Neuronal stem cell (in vitro differentiated cells): Measurements from ENCODE around the gene TMEM204.

Experiments used
- DNase-seq: peaks from one replicate; pipeline ENCODE4 v3.0.0-alpha.2; 2013; ENCODE audit warnings: low spot score
- H2AFZ ChIP-seq: one replicate; pipeline ENCODE4 v1.6.1; 2013; ENCODE audit warnings: mild to moderate bottlenecking, low read length, inconsistent platforms
- H2AK5ac ChIP-seq: 2 replicates; pipeline ENCODE4 v1.6.1; 2013; ENCODE audit warnings: low read depth, mild to moderate bottlenecking, inconsistent platforms, low read length, moderate library complexity, mixed read lengths
- H2BK120ac ChIP-seq: 2 replicates; pipeline ENCODE4 v1.6.1; 2013; ENCODE audit warnings: low read depth, mild to moderate bottlenecking, inconsistent platforms, low read length, moderate library complexity, mixed read lengths
- H2BK12ac ChIP-seq: one replicate; pipeline ENCODE4 v1.6.1; 2013; ENCODE audit warnings: low read length, inconsistent platforms
- H2BK15ac ChIP-seq: 2 replicates; pipeline ENCODE4 v1.6.1; 2013; ENCODE audit warnings: mild to moderate bottlenecking, low read length, inconsistent platforms, mixed read lengths
- H2BK5ac ChIP-seq: one replicate; pipeline ENCODE4 v1.6.1; 2013; ENCODE audit warnings: inconsistent platforms, mild to moderate bottlenecking, low read length, moderate library complexity
- H3K14ac ChIP-seq: one replicate; pipeline ENCODE4 v1.6.1; 2013; ENCODE audit warnings: low read length, inconsistent platforms
- H3K18ac ChIP-seq: 2 replicates; pipeline ENCODE4 v1.6.1; 2013; ENCODE audit warnings: low read length, inconsistent platforms
- H3K23ac ChIP-seq: 2 replicates; pipeline ENCODE4 v1.6.1; 2013; ENCODE audit warnings: low read depth, mild to moderate bottlenecking, mixed read lengths, low read length, inconsistent platforms; ENCODE audit not compliant: poor library complexity
- H3K27ac ChIP-seq: replicated peaks from 3 replicates; pipeline ENCODE4 v1.5.1; 2013; ENCODE audit warnings: low read length, inconsistent platforms
- H3K27me3 ChIP-seq, 3 experiments: 2 replicates each; pipeline ENCODE4 v1.6.1; 2013; ENCODE audit warnings: low read length in 3 of 3, mild to moderate bottlenecking in 2 of 3, inconsistent platforms in 1 of 3, low read depth in 1 of 3, mixed read lengths in 1 of 3, moderate library complexity in 1 of 3; ENCODE audit not compliant: control insufficient read depth in 3 of 3, insufficient read depth in 3 of 3
- H3K36me3 ChIP-seq, 2 donors: replicated peaks in 1 of 2; 2 replicates each; pipeline ENCODE4 v1.6.1; 2013; ENCODE audit warnings: low read length in 2 of 2; ENCODE audit not compliant: control insufficient read depth in 2 of 2, insufficient read depth in 2 of 2
- H3K4ac ChIP-seq: 2 replicates; pipeline ENCODE4 v1.6.1; 2013; ENCODE audit warnings: inconsistent platforms, mild to moderate bottlenecking, low read length, moderate library complexity
- H3K4me1 ChIP-seq, 2 donors: 1 replicate in 1 of 2; 2 replicates in 1 of 2; pipeline ENCODE4 v1.6.1; 2013; ENCODE audit warnings: low read length in 2 of 2, low read depth in 1 of 2; ENCODE audit not compliant: control insufficient read depth in 2 of 2, insufficient read depth in 1 of 2
- H3K4me2 ChIP-seq: one replicate; pipeline ENCODE4 v1.6.1; 2013; ENCODE audit warnings: mild to moderate bottlenecking, low read length, inconsistent platforms; ENCODE audit not compliant: insufficient read depth, poor library complexity, severe bottlenecking
- H3K4me3 ChIP-seq, 2 donors: 2 replicates each; pipeline ENCODE4 v1.5.1; 2013; ENCODE audit warnings: low read length in 2 of 2, mild to moderate bottlenecking in 2 of 2, inconsistent platforms in 1 of 2, moderate library complexity in 1 of 2
- H3K79me1 ChIP-seq: one replicate; pipeline ENCODE4 v1.6.1; 2013; ENCODE audit warnings: low read depth, mild to moderate bottlenecking, inconsistent platforms, low read length, moderate library complexity
- H3K9ac ChIP-seq: one replicate; pipeline ENCODE4 v1.6.1; 2013; ENCODE audit warnings: mild to moderate bottlenecking, low read depth, low read length, inconsistent platforms; ENCODE audit not compliant: poor library complexity
- H3K9me3 ChIP-seq, 2 donors: replicated peaks in 1 of 2; 2 replicates each; pipeline versions ENCODE3 to v1.6.1; 2013; ENCODE audit warnings: low read length in 2 of 2, mild to moderate bottlenecking in 2 of 2, inconsistent platforms in 1 of 2, low read depth in 1 of 2, mixed read lengths in 1 of 2, moderate library complexity in 1 of 2; ENCODE audit not compliant: control insufficient read depth in 2 of 2, insufficient read depth in 1 of 2
- H4K8ac ChIP-seq: one replicate; pipeline ENCODE4 v1.6.1; 2013; ENCODE audit warnings: low read depth, mild to moderate bottlenecking, inconsistent platforms, low read length, moderate library complexity
- H4K91ac ChIP-seq: one replicate; pipeline ENCODE4 v1.6.1; 2013; ENCODE audit warnings: low read length, low read depth, mild to moderate bottlenecking, inconsistent platforms; ENCODE audit not compliant: poor library complexity
- WGBS, 2 donors: extraction: QIAGEN DNeasy Blood & Tissue Kit; methylation state at CpG; one replicate each; pipeline ENCODE4 v1.1.7; 2013; ENCODE audit warnings: missing lambda C conversion rate in 2 of 2, mixed read lengths in 1 of 2; ENCODE audit not compliant: insufficient read length in 2 of 2, insufficient replicate concordance in 1 of 2; ENCODE audit errors: extremely low coverage in 2 of 2; 5-methylcytosine and 5-hydroxymethylcytosine counted together

Gene TMEM204

DNA sequence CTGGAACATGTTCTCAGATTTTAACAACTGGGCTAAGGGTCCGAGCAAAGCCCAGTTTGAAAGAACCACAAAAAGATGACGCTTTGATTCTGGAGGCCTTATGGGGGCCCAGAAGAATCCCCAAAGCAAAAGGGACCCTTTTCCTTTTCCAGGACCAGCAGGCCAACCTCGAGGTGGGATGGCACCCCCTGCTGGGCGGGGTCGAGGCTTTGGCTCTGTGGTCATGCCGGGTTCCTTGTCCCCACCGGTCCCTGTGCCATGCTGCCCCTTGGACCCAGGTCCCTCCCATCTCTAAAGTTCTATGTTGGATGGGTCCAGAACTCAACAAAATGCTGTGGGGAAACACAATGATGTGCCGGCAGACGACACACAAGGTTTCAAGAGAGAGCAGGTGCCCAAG, 30.9 kb downstream of the TMEM204 start:
- Histone ChIP-seq H3K79me1 (peaks cover 3% of the 10 kb centered on the region), H2BK120ac (no peak overlapping the region), H3K4me1 (no peaks in the 10 kb centered on the region), H3K23ac (peak overlapping the region; percentile 77), H3K9me3 (no peaks in the 10 kb centered on the region), H3K4me3 (no peak overlapping the region), H4K8ac (no peak overlapping the region), H3K27me3 (no peaks in the 10 kb centered on the region), H2BK5ac (no peak overlapping the region), H2AK5ac (no peak overlapping the region), H2BK15ac (no peak overlapping the region), H2BK12ac (no peak overlapping the region), H3K4me2 (no peak overlapping the region), H3K9ac (no peak overlapping the region), H3K36me3 (peaks cover 39 to 67% of the 10 kb centered on the region in 2 donors), H3K4ac (no peak overlapping the region), H3K18ac (no peak overlapping the region), H2AFZ (no peak overlapping the region), H3K14ac (peak overlapping the region; percentile 12), H3K27ac (no peak overlapping the region), H4K91ac (no peak overlapping the region)
- WGBS, 2 donors, result no CpG with 5 or more reads among the region's 9 CpGs
- no peak for DNase-seq

DNA sequence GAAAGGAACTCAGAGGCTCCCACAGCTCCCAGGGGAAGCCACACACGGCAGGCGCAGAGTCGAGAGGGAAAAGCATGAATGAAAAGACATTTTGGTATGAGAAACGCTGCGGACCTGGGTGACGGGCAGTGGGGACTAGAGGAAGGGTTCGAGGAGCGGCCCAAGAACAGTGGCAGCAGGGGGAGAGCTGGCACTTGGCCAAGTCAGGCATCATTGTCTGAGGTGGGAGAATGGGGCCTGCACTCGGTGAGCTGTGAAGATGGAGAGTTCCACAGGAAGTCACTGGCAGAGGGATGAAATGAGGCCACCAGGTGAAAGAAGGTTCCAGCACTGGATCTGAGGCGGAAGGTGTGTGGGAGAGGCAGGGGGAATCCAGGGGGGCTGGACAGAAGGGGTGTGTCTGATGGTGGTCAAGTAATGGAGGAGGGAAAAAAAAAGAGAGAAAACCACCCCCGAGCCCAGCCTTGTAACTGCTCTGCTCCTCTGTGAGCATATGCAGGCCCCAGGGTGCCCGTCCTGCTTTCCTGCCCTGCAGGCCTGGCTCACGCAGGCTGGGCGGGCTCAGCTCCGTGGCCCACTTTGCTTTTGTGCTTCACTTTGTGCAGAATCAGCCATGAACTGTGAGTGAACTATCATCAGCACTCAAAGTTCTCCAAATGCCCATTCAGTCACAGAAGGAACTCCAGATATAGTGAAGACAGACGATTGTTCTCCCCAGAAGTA, 31.8 kb downstream of the TMEM204 start:
- peaks cover 37 to 64% of the 10 kb centered on the region in 2 donors for H3K36me3 ChIP-seq
- H3K23ac ChIP-seq, result no peak overlapping the region
- DNase-seq, result no peak
- H3K27me3 ChIP-seq, result no peaks in the 10 kb centered on the region
- WGBS, 2 donors, result no CpG with 5 or more reads among the region's 16 CpGs
- H4K91ac ChIP-seq, result no peak overlapping the region
- no peak overlapping the region for H3K18ac ChIP-seq
- no peak overlapping the region for H3K14ac ChIP-seq
- no peak overlapping the region for H2BK15ac ChIP-seq
- H3K4me1 ChIP-seq, result no peaks in the 10 kb centered on the region
- no peak overlapping the region for H2AK5ac ChIP-seq
- no peak overlapping the region for H3K4me2 ChIP-seq
- H4K8ac ChIP-seq, result no peak overlapping the region
- no peak overlapping the region for H3K27ac ChIP-seq
- no peak overlapping the region for H2AFZ ChIP-seq
- H2BK5ac ChIP-seq, result no peak overlapping the region
- H3K4me3 ChIP-seq, result no peak overlapping the region
- H3K4ac ChIP-seq, result no peak overlapping the region
- H3K9me3 ChIP-seq, result no peaks in the 10 kb centered on the region
- H2BK12ac ChIP-seq, result no peak overlapping the region
- no peak overlapping the region for H2BK120ac ChIP-seq
- peaks cover 3% of the 10 kb centered on the region for H3K79me1 ChIP-seq
- no peak overlapping the region for H3K9ac ChIP-seq

DNA sequence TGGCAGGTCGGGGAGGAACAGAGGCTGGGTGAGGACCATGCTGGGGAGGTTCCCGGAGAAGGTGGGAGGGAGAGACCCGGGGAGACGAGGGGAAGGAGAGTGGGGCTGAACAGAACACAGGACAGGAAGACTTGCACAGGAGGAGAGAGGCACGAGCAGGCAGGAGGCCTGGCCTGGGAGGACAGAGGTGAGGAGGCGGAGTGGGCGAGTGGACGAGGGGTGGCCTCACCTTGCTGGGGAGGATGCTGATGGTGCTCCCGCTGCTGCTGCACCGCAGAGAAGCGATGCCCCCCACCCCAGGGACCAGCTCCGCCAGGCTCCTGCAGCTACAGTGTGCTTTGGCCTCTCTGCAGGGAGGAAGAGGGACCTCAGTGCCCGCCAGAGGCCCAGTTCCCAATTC, 34.5 kb downstream of the TMEM204 start:
- Histone ChIP-seq H2BK5ac (no peak overlapping the region), H3K9me3 (no peaks in the 10 kb centered on the region), H3K14ac (no peak overlapping the region), H2AFZ (no peak overlapping the region), H2BK12ac (no peak overlapping the region), H3K23ac (no peak overlapping the region), H3K36me3 (peaks cover 30 to 65% of the 10 kb centered on the region in 2 donors), H3K4me2 (no peak overlapping the region), H4K91ac (no peak overlapping the region), H2BK120ac (no peak overlapping the region), H3K27ac (no peak overlapping the region), H3K18ac (no peak overlapping the region), H3K27me3 (no peaks in the 10 kb centered on the region), H3K4me3 (no peak overlapping the region), H2BK15ac (no peak overlapping the region), H3K4ac (no peak overlapping the region), H3K79me1 (peaks cover 3% of the 10 kb centered on the region), H3K9ac (peak overlapping the region; percentile 27), H4K8ac (no peak overlapping the region), H3K4me1 (no peaks in the 10 kb centered on the region), H2AK5ac (no peak overlapping the region)
- WGBS, 2 donors, result no CpG with 5 or more reads among the region's 13 CpGs
- no peak for DNase-seq

DNA sequence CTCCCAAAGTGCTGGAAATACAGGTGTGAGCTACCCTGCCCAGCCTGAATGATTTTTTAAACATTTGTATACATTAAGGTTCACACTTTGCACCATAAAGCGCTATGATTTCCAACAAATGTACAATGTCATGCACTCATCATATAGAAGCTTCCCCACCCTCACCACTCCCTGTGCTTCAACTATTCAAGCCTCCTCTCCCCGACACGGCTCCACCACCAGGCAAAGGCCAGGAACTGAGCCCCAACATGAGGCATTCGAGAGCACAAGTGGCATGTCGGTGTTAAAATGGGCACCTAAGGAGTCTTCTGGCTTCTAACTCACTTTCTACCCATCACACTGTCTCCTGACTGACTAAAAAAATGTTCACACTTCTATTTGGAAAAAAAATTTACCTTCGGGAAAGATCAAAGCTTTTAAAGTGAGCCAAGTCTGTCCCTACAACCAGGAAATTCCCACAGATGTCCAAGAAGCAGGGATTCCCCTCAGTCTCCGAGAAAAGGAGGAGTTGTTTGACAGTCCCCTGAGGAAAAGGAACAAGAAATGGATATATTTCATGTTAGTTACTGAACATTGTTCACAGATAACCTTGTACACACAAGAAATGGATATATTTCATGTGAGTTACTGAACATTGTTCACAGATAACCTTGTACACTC, 37.7 kb downstream of the TMEM204 start:
- Histone ChIP-seq H3K79me1 (no peaks in the 10 kb centered on the region), H2BK12ac (no peak overlapping the region), H3K4me2 (no peak overlapping the region), H2AK5ac (no peak overlapping the region), H4K91ac (no peak overlapping the region), H3K4me3 (no peak overlapping the region), H3K4ac (no peak overlapping the region), H3K27me3 (no peaks in the 10 kb centered on the region), H2BK15ac (no peak overlapping the region), H2BK5ac (no peak overlapping the region), H4K8ac (no peak overlapping the region), H3K27ac (no peak overlapping the region), H3K23ac (no peak overlapping the region), H2BK120ac (no peak overlapping the region), H3K4me1 (no peaks in the 10 kb centered on the region), H3K36me3 (peaks cover 23 to 59% of the 10 kb centered on the region in 2 donors), H3K14ac (no peak overlapping the region), H3K18ac (no peak overlapping the region), H2AFZ (no peak overlapping the region), H3K9ac (no peak overlapping the region), H3K9me3 (no peaks in the 10 kb centered on the region)
- WGBS, 2 donors, result no CpG with 5 or more reads among the region's 7 CpGs
- DNase-seq, result no peak
